T-helper 2 cell (primary cell): ENCODE measurements around the gene SLC16A3.

Source experiments
- DNase-seq, 5 experiments: peaks; one replicate each; pipeline versions ENCODE4 v3.0.0 to v3.0.0-alpha.2; 2012 to 2022

The SLC16A3 gene

GRCh38 chr17:82269882-82270500 lies 41.1 kb downstream of the SLC16A3 start:
- DNase-seq = no peak

- DNase-seq = no peak
Measured at GRCh38 chr17:82270651-82271050, 41.8 kb downstream of the SLC16A3 start.

GRCh38 chr17:82271401-82271800 lies 42.6 kb downstream of the SLC16A3 start:
- no peak for DNase-seq

GRCh38 chr17:82272495-82273326 lies 43.9 kb downstream of the SLC16A3 start:
- DNase-seq = peak in 4 of 5 experiments; percentile 17 to 60 (median 24)

GRCh38 chr17:82273327-82274133 lies 44.7 kb downstream of the SLC16A3 start, which contains the start of gene CSNK1D:
CSNK1D (minus strand) TSS chr17:82273700; CDS start chr17:82273381, 319 bp downstream.
- peak; percentile 83 to 94 (median 88) for DNase-seq

GRCh38 chr17:82274134-82275020 lies 45.5 kb downstream of the SLC16A3 start:
- DNase-seq = no peak

- DNase-seq = no peak
Measured at GRCh38 chr17:82275326-82275725, 46.5 kb downstream of the SLC16A3 start.

- DNase-seq = no peak
Measured at GRCh38 chr17:82276938-82277337, 48.1 kb downstream of the SLC16A3 start.

GRCh38 chr17:82277851-82278250 lies 49.0 kb downstream of the SLC16A3 start:
- DNase-seq = no peak

- DNase-seq = no peak
Measured at GRCh38 chr17:82278308-82278707, 49.5 kb downstream of the SLC16A3 start.

GRCh38 chr17:82278786-82279391 lies 50.0 kb downstream of the SLC16A3 start:
- no peak for DNase-seq

- no peak for DNase-seq
Measured at GRCh38 chr17:82280537-82280936, 51.7 kb downstream of the SLC16A3 start.

GRCh38 chr17:82281076-82281475 lies 52.2 kb downstream of the SLC16A3 start:
- no peak for DNase-seq

GRCh38 chr17:82281502-82282238 lies 52.8 kb downstream of the SLC16A3 start:
- peak in 1 of 5 experiments; percentile 56 for DNase-seq

- DNase-seq = no peak
Measured at GRCh38 chr17:82282239-82283207, 53.7 kb downstream of the SLC16A3 start.

GRCh38 chr17:82283208-82283749 lies 54.4 kb downstream of the SLC16A3 start:
- DNase-seq = peak in 1 of 5 experiments; percentile 43

GRCh38 chr17:82285141-82285540 lies 56.3 kb downstream of the SLC16A3 start:
- no peak for DNase-seq

- DNase-seq = no peak
Measured at GRCh38 chr17:82287013-82287867, 58.4 kb downstream of the SLC16A3 start.
